Measurements from ENCODE around the gene NPHP4.

DNA sequence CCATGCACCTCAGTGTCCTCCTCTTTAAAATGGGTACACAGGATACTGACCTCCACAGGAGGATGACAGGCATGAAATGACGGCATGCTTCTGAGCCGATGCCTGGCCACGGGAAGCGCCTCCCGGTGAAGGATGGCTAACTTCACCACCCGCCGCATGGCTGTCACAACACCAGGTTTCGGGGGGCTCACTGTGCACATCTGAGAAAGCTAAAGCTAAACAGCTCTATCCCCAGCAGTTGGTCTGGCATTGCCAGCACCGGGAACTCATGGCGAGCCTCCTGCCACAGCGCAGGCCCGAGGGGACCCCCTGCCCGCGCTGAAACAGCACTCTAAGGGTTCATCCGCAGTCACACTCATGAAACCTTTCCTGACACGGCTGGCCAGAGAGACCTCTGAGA, 16.0 kb downstream of the NPHP4 start:
- TF ChIP-seq CTCF (IDR thresholded peaks at IDR 0.05) (no peak), POLR2A (IDR thresholded peaks at IDR 0.05) (no peak)
